Astrocyte of the cerebellum (primary cell): ENCODE measurements around the gene APC2.

ENCODE experiments used
- DNase-seq: peaks from one replicate; pipeline ENCODE4 v3.0.0-alpha.2; 2011; ENCODE audit warnings: low read depth
- H3K4me3 ChIP-seq: 2 replicates; pipeline ENCODE4 v1.5.1; 2011; ENCODE audit warnings: mild to moderate bottlenecking, low read depth, low read length, moderate library complexity
- CTCF ChIP-seq: IDR thresholded peaks from 2 replicates; pipeline ENCODE4 v1.5.1; 2012; ENCODE audit warnings: low read length, low read depth, moderate library complexity, mild to moderate bottlenecking; ENCODE audit errors: missing control alignments
- in situ Hi-C: cut with HindIII; loops from 2 replicates; pipeline ENCODE4 v1.10.0; 2017; ENCODE audit warnings: low sequenced_read_pairs

The APC2 gene

GRCh38 chr19:1511318-1512317 lies 61.7 kb downstream of the APC2 start:
- no peak for TF ChIP-seq CTCF
- no peak overlapping the region for H3K4me3 ChIP-seq
- DNase-seq: no peak
- in situ Hi-C loops: no loop called here

- DNase-seq: no peak
- in situ Hi-C loops: no loop called here
- peak within 1 kb of the TSS; percentile 34 for H3K4me3 ChIP-seq
- TF ChIP-seq CTCF: no peak
These were observed 63.0 kb downstream of the APC2 start, which contains the start of gene ADAMTSL5 for GRCh38 chr19:1512671-1513498. Gene ADAMTSL5 (minus strand): TSS chr19:1513019. CDS start chr19:1510943, 2,076 bp downstream.

- in situ Hi-C loops: no loop called here
- H3K4me3 ChIP-seq: peak overlapping the region; percentile 34
- DNase-seq: no peak
- peak; percentile 43 for TF ChIP-seq CTCF
These were observed 63.8 kb downstream of the APC2 start for GRCh38 chr19:1513499-1514294.

- in situ Hi-C loops: no loop called here
- no peak for TF ChIP-seq CTCF
These were observed 64.4 kb downstream of the APC2 start for GRCh38 chr19:1514295-1514661.

GRCh38 chr19:1514986-1515721 lies 65.2 kb downstream of the APC2 start:
- in situ Hi-C loops: no loop called here
- DNase-seq: no peak

More at GRCh38 chr19:1514295-1514661, 64.4 kb downstream of the APC2 start:
- no peak for DNase-seq
- H3K4me3 ChIP-seq: no peak overlapping the region

More at GRCh38 chr19:1514986-1515721, 65.2 kb downstream of the APC2 start:
- H3K4me3 ChIP-seq: no peak overlapping the region
- no peak for TF ChIP-seq CTCF
